WTC11 (cell line): ENCODE results near the gene GADL1.

Experiments
- TF ChIP-seq, protein P1 (sequence below): fragments of 200-600 bp; IDR thresholded peaks from 2 replicates; pipeline ENCODE4 v1.8.0; 2022; ENCODE audit warnings: antibody characterized with exemption
- TF ChIP-seq, protein P2 (sequence below): sonication (generic); formaldehyde crosslinking; IDR thresholded peaks from 2 replicates; pipeline ENCODE4 v1.8.1; 2023; ENCODE audit warnings: mild to moderate bottlenecking, missing genetic modification reagents, moderate library complexity

DNA sequence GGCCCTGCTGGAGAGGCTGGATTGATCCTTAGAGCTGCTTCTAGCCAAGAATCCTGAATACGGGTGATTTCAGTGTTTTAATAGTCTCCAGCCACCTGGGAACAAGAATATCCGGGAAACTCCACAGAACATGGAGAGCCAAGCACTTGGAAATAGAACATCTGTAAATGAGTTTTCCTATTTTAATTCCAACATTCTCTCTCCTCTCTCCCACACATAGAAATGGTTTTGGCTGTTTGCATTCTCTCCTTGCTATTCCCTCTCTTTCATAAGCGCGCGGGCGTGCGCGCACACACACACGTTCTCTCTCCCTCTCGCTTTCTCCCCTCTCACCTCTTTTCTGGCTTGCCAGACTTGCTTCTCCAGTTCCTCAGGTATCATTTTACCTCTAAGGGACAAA, 50.6 kb downstream of the GADL1 start:
- TF ChIP-seq, protein P1, sequence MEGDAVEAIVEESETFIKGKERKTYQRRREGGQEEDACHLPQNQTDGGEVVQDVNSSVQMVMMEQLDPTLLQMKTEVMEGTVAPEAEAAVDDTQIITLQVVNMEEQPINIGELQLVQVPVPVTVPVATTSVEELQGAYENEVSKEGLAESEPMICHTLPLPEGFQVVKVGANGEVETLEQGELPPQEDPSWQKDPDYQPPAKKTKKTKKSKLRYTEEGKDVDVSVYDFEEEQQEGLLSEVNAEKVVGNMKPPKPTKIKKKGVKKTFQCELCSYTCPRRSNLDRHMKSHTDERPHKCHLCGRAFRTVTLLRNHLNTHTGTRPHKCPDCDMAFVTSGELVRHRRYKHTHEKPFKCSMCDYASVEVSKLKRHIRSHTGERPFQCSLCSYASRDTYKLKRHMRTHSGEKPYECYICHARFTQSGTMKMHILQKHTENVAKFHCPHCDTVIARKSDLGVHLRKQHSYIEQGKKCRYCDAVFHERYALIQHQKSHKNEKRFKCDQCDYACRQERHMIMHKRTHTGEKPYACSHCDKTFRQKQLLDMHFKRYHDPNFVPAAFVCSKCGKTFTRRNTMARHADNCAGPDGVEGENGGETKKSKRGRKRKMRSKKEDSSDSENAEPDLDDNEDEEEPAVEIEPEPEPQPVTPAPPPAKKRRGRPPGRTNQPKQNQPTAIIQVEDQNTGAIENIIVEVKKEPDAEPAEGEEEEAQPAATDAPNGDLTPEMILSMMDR: no peak
- TF ChIP-seq, protein P2, sequence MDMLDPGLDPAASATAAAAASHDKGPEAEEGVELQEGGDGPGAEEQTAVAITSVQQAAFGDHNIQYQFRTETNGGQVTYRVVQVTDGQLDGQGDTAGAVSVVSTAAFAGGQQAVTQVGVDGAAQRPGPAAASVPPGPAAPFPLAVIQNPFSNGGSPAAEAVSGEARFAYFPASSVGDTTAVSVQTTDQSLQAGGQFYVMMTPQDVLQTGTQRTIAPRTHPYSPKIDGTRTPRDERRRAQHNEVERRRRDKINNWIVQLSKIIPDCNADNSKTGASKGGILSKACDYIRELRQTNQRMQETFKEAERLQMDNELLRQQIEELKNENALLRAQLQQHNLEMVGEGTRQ: no peak
